Measurements from ENCODE around the gene FBXW8.

DNA sequence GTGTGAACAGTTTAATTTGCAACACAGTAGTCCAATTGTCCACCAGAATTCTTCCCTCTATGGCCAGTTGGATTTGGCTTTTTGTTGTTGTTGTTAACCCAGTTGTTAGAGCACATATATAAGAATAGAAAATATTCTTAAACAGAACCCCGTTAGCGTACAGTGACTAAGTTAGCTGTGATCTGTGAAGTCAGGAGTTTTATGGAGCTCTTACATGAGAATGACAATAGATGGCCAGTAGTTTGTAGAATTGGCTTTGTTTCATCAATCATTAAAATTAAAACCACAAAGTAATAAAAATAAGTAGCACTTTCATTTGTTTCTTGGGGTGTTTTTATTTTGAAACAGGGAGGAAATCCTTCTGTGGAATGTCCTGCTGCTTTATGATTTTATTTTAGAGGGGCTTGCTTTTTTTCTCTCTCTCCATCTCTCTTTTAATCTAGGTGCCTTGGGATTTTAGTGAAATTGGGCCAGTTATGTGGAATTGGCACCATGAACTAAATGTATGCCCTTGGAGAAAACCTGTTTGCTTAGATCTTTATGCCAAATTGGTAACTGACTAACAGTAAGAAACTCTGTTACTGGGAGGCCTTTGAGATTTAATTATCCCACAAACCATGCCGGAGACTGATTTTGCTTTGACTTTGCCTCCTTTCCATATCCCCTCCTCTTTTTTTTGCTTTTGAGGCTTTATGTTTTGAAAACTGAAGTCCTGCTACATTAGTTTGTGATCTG is 22.9 kb downstream of the FBXW8 start:
- TF ChIP-seq RARB (CRISPR knock-in tag; IDR thresholded peaks at IDR 0.05): no peak
- TF ChIP-seq ZFP30 (CRISPR knock-in tag; IDR thresholded peaks at IDR 0.05): no peak
- TF ChIP-seq TOX (CRISPR knock-in tag; IDR thresholded peaks at IDR 0.05; ENCODE audit: borderline replicate concordance): no peak
- TF ChIP-seq, protein P1, sequence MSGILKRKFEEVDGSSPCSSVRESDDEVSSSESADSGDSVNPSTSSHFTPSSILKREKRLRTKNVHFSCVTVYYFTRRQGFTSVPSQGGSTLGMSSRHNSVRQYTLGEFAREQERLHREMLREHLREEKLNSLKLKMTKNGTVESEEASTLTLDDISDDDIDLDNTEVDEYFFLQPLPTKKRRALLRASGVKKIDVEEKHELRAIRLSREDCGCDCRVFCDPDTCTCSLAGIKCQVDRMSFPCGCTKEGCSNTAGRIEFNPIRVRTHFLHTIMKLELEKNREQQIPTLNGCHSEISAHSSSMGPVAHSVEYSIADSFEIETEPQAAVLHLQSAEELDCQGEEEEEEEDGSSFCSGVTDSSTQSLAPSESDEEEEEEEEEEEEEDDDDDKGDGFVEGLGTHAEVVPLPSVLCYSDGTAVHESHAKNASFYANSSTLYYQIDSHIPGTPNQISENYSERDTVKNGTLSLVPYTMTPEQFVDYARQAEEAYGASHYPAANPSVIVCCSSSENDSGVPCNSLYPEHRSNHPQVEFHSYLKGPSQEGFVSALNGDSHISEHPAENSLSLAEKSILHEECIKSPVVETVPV (CRISPR knock-in tag; IDR thresholded peaks at IDR 0.05): no peak
- TF ChIP-seq PPARA (CRISPR knock-in tag; IDR thresholded peaks at IDR 0.05; ENCODE audit: borderline replicate concordance): no peak
